BE2C (cell line): ENCODE data around the gene FRMD5.
A peak's percentile ranks its signal among the peaks of the same experiment; 100 is the strongest.
"Not testable (repeated sequence)": the region's sequence is repeated elsewhere in the genome, so short reads cannot be mapped to it uniquely, and the experiment has no call there.

Source experiments
- DNase-seq: peaks from one replicate; pipeline ENCODE4 v3.0.0-alpha.2; 2020
- H3K27me3 ChIP-seq: fragments of 250-450 bp; sonication (Bioruptor Pico); 2 replicates; pipeline ENCODE4 v1.5.1; 2020; ENCODE audit warnings: mild to moderate bottlenecking
- H3K36me3 ChIP-seq: fragments of 250-450 bp; sonication (Bioruptor Pico); 2 replicates; pipeline ENCODE4 v1.5.1; 2020; ENCODE audit warnings: mild to moderate bottlenecking
- H3K4me1 ChIP-seq: fragments of 250-450 bp; sonication (Bioruptor Pico); 2 replicates; pipeline ENCODE4 v1.5.1; 2020
- H3K4me3 ChIP-seq: 2 replicates; pipeline ENCODE4 v1.5.1; 2011; ENCODE audit warnings: low read depth, low read length
- H3K9me3 ChIP-seq: fragments of 250-450 bp; sonication (Bioruptor Pico); 2 replicates; pipeline ENCODE4 v1.5.1; 2020
- TF ChIP-seq, protein P1 (sequence below): IDR thresholded peaks from 2 replicates; pipeline ENCODE4 v1.5.1; 2012; ENCODE audit warnings: mild to moderate bottlenecking, low read depth, low read length

Gene FRMD5

DNA sequence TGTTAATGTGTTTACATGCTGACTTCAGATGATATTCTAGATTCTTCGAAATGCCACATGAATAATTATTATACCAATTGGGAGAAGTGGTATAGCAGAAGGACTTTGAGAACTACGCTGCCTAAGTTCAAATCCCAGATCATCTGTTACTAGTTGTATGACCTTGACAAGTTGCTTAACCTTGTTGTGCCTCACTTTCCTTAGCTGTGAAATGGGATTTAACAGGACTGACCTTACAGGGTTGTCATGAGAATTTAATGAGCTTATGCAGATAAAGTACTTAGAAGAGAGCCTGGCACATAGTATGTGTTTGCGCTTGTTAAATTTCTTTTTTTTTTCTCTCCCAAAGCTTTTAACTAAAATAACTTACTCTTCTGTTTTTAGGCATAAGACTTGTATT lies 343.8 kb downstream of the FRMD5 start:
- Histone ChIP-seq H3K9me3 (no peaks in the 10 kb centered on the region), H3K27me3 (no peaks in the 10 kb centered on the region), H3K4me1 (no peaks in the 10 kb centered on the region), H3K4me3 (no peak overlapping the region), H3K36me3 (peaks cover 43% of the 10 kb centered on the region)
- DNase-seq, result no peak
- TF ChIP-seq, protein P1, sequence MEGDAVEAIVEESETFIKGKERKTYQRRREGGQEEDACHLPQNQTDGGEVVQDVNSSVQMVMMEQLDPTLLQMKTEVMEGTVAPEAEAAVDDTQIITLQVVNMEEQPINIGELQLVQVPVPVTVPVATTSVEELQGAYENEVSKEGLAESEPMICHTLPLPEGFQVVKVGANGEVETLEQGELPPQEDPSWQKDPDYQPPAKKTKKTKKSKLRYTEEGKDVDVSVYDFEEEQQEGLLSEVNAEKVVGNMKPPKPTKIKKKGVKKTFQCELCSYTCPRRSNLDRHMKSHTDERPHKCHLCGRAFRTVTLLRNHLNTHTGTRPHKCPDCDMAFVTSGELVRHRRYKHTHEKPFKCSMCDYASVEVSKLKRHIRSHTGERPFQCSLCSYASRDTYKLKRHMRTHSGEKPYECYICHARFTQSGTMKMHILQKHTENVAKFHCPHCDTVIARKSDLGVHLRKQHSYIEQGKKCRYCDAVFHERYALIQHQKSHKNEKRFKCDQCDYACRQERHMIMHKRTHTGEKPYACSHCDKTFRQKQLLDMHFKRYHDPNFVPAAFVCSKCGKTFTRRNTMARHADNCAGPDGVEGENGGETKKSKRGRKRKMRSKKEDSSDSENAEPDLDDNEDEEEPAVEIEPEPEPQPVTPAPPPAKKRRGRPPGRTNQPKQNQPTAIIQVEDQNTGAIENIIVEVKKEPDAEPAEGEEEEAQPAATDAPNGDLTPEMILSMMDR, result no peak

DNA sequence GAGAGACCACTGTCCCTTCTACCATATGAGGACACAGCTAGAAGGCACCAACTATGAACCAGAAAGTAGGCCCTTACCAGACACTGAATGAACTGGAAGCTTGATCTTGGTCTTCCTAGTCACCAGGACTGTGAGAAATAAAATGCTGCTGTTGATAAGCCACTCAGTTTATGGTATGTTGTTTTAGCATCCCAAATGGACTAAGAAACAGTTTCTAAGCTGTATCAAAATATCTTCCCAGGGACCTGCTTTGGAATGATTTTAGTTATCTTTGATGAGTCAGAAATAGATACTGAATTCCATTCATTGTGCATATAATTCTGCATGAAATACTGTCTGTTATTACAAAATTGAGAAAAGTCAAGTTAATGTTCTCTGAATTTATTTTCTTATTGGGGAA lies 349.6 kb downstream of the FRMD5 start:
- H3K4me3 ChIP-seq, result no peak overlapping the region
- TF ChIP-seq, protein P1, result no peak
- no peaks in the 10 kb centered on the region for H3K9me3 ChIP-seq
- no peak for DNase-seq
- peaks cover 53% of the 10 kb centered on the region for H3K36me3 ChIP-seq
- H3K4me1 ChIP-seq, result no peaks in the 10 kb centered on the region
- H3K27me3 ChIP-seq, result no peaks in the 10 kb centered on the region

DNA sequence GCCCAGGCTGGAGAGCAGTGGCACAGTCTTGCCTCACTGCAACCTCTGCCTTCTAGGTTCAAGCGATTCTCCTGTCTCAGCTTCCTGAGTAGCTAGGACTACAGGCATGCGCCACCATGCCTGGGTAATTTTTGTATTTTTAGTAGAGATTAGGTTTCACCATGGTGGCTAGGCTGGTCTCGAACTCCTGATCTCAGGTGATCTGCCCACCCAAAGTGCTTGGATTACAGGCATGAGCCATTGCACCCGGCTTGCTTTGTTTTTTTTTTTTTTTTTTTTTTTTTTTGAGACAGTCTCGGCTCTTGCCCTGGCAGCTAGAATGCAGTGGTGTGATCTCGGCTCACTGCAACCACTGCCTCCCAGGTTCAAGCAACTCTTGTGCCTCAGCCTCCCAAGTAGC lies 362.6 kb downstream of the FRMD5 start:
- DNase-seq, H3K4me1 ChIP-seq, H3K9me3 ChIP-seq, H3K27me3 ChIP-seq, H3K4me3 ChIP-seq: not testable (repeated sequence)
- peaks cover 19% of the 10 kb centered on the region for H3K36me3 ChIP-seq

DNA sequence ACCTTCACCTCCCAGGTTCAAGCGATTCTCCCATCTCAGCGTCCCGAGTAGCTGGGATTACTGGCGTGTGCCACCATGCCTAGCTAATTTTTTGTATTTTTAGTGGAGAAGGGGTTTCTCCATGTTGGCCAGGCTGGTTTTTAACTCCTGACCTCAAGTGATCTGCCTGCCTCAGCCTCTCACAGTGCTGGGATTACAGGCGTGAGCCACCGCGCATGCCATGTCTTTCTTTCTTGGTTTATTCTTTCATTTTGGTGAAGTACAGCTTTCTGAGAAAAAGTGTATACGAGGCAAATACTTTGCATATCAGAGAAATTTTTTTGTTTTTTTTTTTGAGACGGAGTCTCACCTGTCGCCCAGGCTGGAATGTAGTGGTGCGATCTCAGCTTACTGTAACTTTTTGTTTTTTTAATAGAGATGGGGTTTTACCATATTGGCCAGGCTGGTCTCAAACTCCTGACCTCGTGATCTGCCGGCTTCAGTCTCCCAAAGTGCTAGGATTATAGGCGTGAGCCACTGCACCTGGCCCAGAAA lies 363.5 kb downstream of the FRMD5 start:
- H3K27me3 ChIP-seq, H3K4me3 ChIP-seq, DNase-seq, H3K9me3 ChIP-seq, H3K4me1 ChIP-seq: not testable (repeated sequence)
- peaks cover 15% of the 10 kb centered on the region; the same call in 1 of the 2 replicates for H3K36me3 ChIP-seq

DNA sequence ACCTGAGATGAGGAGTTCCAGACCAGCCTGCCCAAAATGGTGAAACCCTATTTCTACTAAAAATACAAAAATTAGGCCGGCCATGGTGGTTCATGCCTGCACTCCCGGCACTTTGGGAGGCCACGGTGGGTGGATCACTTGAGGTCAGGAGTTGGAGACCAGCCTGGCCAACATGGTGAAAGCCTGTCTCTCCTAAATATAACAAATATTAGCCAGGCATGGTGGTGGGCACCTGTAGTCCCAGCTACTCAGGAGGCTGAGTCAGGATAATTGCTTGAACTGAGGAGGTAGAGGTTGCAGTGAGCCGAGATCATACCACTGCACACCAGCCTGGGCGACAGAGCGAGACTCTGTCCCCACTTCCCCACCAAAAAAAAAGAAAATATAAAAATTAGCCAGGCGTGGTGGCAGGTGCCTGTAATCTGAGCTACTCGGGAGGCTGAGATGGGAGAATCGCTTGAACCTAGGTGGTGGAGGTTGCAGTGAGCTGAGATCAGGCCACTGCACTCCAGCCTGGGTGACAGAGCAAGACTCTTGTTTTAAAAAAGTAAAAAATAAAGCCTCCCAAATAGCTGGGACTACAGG lies 364.3 kb downstream of the FRMD5 start:
- H3K27me3 ChIP-seq, H3K36me3 ChIP-seq, H3K4me3 ChIP-seq, DNase-seq, H3K9me3 ChIP-seq, H3K4me1 ChIP-seq: not testable (repeated sequence)

DNA sequence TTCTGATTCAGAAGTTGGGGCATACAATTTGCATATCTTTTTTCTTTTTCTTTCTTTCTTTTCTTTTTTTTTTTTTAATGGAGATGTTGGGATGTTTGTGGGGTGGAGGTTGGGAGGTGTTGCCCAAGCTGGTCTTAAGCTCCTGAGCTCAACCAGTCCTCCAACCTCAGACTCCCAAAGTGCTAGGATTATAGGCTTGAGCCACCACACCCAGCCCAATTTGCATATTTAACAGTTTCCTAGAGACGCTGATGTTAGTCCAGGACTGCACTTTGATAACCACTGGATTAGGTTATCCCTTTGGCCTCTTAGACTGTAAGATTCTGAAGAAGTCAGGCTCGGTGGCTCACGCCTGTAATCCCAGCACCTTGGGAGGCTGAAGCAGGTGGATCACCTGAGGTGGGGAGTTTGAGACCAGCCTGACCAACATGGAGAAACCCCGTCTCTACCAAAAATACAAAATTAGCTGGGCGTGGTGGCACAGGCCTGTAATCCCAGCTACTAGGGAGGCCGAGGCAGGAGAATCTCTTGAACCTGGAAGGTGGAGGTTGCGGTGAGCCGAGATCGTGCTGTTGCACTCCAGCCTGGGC lies 365.0 kb downstream of the FRMD5 start:
- not testable (repeated sequence) for H3K36me3 ChIP-seq, H3K27me3 ChIP-seq, H3K9me3 ChIP-seq, H3K4me3 ChIP-seq, DNase-seq, H3K4me1 ChIP-seq

DNA sequence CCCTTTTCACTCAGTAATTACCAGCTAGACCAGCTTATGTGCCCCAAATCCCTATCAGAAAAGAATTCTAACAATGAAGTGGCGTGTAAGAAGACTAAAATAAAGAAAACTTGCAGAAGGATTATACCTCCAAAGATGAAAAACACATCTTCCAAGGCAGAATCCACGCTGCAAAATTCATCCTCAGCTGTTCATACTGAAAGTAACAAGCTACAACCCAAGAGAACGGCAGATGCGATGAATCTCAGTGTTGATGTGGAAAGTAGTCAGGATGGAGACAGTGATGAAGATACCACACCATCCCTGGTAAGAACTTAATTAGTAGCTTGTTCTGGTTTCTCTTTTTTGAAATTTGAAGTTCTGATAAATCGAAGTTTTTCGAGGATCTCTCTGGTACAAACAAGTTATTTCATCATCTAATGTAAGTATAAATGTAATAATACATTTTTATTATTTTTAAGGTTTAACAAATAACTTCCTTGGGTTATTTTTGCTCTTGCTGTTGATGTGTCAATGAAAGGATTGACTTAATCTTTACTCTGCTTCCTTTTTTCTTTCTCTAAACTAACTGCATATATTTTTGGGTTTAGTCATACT lies 366.9 kb downstream of the FRMD5 start:
- no peaks in the 10 kb centered on the region for H3K27me3 ChIP-seq
- H3K9me3 ChIP-seq, result no peaks in the 10 kb centered on the region
- H3K4me1 ChIP-seq, result no peaks in the 10 kb centered on the region; the same call in 1 of the 2 replicates
- H3K36me3 ChIP-seq, result no peaks in the 10 kb centered on the region
- H3K4me3 ChIP-seq, result peak overlapping the region; percentile 77
- TF ChIP-seq, protein P1, result no peak
- DNase-seq, result no peak
